GM18502 (cell line): ENCODE data around the gene RXRA.

Source experiments
- ATAC-seq: cut with Tn5 transposase; IDR thresholded peaks from one replicate; pipeline ENCODE4 v1.9.1; 2021; ENCODE audit warnings: mild to moderate bottlenecking; ENCODE audit not compliant: unreplicated experiment, poor library complexity

RXRA gene

DNA sequence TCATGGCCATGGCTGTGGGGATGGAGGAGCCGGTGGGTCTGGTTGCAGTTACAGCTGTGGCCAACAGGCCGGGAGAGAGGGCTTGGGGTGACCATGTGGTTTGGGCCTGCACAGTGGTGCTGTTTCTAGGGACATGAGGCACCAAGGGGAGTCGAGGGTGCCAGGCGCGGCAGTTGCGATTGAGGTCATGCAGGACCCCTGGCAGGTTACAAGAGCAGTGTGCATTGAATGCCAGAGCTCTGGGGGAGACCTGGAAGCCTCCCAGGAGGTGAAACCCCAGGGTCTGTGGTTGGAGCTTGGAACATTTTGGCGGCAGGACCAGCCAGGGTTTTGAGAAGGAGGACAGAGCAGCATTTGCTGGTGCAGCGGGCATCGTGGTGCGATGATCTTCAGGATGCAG, 21.7 kb downstream of the RXRA start:
- ATAC-seq = no peak

DNA sequence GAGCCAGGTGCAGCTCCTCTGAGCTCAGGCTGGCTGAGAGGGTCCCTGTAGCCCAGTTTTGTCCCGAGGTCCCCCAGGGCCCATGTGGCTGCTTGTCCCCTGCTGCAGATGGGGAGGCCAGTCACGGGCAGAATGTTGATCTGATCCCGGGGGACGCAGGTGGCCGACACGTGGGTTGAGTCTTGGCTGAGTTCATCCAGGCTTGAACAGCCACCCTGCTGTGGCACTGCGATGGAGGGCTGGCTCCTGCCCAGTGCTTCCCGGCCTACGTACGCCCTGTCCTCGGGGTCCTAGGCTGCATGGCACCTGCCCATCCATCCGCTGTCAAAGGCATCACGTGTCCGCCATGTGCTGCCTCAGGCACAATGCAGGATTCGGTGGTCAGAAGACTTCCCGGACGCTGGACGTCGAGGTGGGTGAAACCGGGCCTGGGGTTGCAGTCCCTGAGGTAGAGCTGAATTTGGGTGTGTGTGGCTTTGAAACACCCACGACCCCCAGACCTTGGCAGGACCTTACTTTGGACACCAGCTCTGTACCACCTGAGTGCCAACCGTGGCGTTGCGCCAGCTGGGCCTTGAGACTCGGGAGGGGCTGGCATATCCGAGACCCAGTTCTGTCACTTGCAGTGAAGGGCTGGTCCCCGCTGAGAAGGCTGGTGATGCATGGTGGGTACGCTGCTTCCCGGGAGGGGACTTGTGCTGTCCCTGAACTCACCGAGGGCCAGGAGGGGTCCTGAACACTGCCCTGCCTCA, 22.3 kb downstream of the RXRA start:
- no peak for ATAC-seq

DNA sequence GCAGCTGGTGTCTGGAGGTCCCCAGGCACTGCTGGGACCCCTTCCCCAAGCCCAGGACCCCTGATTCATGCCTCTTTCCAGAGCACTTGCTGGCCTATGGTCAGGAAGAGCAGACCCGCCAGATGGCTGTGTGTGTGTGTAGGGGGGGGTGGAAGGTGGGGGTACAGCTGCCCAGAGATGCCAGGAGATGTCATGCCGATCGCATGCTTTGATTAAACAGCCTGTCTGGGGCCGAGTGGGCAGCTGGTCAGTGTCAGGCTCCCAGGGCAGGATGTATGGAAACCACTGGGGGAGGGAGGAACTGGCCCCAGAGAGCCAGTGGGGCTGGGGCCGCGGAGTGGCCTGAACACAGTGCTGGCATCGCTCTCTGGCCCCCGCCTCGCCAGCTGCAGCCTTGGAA, 23.7 kb downstream of the RXRA start:
- ATAC-seq = no peak

DNA sequence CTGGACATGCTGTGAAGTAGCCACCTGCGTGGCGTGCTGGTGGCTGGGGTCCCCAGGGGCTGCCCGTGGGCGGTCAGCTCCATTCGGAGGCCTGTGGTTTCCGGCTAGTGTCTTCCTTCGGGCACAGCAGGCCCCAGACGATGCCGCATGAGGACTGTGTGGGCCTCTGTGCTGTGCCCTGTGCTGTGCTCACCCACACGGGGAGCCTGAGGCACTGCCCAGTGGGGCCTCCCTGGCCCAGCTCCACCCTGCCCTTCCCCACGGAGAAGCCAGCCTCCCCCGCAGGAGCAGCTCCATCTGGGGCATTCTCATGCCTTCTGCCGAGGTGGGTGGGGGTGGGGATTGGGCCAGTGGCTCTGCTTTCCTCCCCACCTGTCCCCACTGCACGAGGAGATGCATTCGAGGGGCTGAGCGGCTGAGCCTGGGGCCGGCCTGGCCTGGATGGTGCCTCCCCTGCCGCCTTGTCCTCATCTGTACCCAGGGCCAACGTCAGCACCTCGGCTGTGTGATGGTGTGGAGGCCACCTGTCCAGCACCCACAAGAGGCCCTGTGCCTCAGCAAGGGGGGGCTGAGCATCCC, 24.2 kb downstream of the RXRA start:
- ATAC-seq = no peak

DNA sequence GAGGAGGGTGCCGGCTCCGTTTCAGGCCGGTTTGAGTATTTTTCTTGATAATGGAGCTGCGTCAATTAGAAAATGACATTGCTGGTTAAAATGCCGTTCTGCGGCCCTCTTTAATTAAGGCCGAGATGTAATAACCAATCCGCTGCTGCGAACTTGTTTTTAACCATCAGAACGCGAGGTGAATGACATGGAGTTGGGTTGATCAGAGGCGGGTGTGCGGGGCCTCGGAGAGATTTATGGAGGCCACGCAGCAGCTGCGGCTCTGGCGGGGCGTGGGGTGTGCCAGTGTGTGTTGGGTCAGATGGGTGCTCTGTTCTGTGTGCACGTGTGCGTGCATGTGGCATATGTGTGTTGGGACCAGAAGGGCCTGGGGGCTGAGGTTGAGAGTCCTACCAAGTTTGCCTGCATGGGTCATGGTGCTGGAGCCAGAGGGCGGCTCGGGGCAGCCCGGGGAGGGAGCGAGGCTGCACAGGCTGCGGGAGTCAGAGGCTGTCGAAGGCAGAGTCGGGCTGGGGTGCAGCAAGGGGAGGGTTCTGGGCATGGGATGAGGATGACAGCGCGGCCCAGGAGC, 25.4 kb downstream of the RXRA start:
- ATAC-seq = no peak

DNA sequence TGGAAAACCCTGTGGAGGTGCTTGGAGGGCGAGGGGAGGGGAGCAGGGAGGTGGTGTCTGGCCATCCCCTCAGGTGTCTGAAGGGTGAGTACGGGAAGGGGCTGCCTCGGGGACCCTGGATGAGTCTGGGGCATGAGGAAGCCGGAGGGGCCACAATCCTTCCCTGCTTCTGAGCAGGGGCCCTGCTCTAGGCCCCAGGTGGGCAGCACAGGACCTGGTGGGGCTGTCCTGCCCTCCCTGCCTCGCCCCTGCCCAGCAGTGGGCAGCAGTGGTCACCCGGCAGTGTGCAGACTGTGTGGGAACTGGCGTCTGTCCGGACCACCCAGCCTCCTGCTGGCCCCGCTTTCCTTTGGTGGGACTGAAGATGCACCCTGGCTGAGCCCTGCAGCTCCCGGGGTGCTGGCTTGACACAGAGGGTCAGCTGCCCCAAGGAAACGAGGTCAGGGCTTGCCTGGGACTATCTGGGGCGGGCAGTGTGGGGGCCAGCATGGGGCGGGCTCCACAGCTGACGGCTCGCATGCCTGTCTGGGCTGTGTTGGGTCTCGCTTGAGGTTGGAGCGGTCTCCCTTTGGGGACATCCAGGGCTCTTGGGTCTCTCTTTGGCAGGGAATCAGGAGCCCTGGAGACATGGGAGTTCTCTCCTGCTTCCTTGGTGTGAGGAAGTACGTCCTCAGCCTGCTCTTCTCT, 26.1 kb downstream of the RXRA start:
- no peak for ATAC-seq

DNA sequence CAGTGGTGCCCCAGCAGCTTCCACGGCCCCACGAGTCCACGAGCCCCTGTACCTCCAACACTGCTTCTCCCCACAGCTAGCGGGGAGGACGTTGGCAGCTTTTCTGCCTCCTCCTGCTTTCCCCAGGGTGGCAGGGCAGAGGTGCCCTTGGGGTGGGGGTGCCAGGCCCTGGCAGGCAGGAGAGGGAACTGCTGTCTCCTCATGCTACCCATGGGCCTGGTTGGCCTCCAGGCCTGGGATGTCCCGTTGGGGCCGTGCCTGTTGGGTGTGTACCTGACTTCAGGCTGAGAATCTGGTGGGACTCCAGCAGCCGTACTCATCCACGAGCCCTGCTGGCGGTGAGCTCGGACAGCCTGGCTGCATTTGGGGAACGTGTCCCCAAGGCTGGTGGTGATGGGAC, 27.3 kb downstream of the RXRA start:
- no peak for ATAC-seq

DNA sequence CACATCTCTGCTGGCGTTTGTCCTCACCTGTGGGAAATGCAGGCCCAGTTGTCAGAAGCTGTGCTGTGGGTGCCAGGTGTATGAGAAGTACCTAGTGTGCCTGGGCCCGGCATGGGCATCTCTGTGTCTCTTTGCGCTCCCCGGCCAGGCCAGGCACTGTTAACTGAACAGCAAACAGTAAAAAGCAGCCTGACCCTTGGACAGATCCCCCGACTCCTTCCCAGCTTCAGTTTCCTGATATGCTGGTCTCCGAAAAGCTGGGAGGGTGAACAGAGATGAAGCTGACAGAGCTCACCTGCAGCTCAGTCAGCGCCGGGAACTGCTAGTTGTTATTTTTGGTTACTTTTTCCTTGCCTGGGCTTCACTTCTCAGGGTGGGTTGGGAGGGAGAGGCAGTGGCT, 28.9 kb downstream of the RXRA start:
- no peak for ATAC-seq

DNA sequence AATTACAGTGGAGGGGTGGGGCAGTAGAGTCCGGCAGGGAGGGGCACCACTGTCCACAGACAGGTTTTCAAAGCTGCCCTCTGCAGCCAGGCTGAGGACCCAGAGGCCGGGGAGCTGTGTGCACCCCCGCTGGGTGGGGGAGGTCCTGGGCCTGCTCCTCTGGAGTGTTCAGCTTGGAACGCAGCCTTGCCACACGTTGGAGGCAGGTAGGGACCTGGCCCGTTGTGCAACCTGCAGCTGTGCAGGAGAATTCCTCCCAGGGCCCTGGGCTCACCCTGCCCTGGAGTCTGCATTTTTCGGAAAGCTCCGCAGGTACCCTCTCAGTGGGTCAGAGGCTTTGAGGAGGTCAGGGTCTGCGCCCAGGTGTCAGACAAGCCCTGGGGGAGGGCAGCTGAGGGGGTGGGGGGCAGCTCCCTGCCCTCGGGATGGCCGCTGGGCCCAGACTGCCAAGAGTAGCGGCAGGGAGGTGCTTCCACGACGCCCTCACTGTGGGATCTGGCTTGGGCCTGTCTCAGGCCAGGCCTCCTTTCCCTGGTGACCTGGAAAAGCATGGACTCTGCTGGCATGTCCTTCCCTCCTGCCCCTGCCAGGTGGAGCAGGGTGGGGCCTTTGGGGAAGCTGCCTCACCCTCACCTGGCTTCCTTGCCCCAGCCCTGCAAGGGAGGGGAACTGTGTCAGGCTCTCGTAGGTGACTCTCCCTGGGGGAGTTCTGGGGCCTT, 29.5 kb downstream of the RXRA start:
- ATAC-seq = no peak

DNA sequence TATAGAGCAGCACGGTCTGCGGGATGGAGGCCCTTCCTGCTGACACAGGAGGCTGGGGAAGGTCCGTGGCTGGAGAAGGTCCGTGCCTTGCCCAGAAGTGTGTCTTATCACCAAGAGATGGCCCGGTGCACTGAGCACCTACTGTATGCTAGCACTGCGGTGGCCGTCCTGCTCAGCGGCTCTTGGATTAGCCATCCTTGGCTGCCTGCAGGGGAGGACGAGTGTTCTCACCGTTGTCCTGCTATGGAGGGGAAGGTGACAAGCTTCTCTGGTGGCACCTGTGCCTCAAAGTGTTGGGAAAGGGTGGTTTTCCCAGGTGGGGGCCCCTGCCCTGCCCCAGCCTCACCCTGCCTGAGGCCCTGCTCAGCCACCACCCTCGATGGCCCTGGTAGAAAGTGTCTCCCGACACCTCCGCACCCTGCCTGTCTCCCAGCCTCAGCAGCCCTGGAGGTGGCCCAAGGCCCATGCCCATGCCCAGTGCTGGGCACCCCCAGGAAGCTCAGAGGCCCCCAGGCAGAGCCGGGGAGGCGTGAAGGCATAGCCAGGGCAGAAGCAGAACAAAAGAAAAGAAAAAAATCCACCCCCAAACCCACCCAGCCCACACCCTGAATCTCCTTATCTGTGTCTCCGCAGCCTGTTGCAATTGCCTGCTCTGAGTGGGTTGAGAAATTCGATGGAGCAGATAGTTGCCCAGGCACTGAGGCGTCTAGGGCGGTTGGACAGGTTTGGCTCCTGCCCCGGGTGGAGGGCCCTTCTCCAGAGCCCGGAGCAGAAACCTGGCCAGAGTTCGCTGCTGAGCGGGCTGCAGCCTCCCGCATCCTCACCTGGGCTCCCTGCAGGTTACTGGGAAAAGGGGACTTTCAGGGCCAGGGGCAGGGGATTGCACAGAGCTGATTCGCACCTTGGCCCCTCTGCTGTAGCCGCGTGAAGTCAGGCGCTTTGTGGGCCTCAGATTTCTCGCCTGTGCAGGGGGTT, 30.5 kb downstream of the RXRA start:
- no peak for ATAC-seq

DNA sequence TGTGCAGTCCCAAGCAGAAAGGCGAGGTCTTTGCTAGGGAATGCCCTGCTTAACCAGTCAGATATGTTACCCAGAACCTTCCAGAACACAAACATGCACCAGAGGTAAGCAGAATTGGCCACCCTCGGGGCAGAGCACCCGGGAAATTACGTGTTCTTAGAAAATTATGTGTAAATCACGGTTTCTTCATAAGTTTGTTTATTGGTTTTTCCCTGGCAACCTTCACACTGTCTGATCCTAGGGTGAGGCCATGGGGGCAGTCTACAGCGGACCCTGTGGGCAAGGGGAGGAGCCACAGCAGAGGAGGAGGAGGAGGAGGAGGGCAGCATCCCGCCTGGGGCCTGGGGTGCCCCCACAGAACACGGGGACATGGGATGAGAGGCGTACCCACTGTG, 31.4 kb downstream of the RXRA start:
- no peak for ATAC-seq

DNA sequence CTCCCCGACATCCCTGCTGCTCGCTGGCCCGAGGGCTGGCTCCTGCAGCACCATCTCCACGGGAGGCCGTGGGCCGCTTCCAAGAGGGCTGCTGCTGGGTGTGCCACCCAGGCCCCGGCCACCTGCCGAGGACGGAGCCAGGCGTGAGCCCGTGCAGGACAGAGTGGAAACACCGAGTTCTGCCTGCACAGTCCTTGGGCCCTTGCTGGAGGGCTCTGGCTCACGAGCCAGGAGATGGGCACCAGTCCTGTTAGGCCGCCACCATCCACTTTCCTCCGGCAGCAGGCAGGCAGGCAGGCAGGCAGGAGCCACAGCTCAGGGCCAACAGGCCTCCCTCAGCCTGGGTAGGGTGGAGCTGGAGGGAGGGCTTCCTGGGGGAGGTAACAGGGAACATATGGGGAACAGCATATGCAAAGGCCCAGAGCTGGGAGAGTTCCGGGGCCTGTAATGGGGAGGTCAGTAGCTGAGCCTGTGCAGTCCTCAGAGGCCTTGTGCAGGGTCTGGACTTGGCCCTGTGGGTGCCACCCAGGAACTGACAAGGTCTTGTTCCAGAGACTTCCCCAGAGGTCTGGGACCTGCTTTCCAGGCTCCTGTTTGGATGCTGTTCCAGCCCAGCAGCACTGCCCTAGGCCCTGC, 31.9 kb downstream of the RXRA start:
- no peak for ATAC-seq

DNA sequence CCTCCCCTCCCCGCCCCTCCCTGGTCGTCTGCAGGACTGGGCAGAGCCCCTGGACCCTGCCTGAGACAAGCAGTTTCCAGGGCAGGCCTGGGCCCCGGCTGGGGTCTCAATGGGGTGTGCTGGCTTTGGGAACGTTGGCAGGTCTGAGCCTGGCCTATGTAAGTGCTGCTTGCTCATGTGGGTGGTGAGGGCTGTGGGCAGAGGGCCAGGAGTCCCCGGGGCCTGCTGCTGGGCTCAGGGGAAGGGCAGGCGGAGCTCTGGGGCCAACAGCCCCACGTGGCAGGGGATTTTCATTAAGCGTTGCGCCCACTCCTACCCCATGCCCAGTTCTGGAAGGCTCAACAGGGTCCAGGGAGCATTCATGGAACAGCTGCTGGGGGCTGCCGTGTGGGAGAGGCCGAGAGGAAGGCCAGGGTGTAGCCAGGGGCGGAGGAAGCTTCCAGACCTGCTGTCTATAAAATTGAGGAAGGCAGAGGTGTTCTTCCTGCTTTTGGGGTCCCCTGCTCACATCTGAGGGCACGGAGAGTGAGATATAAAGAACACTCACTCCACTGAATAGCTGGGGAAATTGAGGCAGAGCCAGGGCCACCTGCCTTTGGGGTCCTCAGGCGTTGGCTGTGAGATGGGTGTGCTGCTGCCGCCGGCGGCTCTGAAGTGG, 32.5 kb downstream of the RXRA start:
- no peak for ATAC-seq

DNA sequence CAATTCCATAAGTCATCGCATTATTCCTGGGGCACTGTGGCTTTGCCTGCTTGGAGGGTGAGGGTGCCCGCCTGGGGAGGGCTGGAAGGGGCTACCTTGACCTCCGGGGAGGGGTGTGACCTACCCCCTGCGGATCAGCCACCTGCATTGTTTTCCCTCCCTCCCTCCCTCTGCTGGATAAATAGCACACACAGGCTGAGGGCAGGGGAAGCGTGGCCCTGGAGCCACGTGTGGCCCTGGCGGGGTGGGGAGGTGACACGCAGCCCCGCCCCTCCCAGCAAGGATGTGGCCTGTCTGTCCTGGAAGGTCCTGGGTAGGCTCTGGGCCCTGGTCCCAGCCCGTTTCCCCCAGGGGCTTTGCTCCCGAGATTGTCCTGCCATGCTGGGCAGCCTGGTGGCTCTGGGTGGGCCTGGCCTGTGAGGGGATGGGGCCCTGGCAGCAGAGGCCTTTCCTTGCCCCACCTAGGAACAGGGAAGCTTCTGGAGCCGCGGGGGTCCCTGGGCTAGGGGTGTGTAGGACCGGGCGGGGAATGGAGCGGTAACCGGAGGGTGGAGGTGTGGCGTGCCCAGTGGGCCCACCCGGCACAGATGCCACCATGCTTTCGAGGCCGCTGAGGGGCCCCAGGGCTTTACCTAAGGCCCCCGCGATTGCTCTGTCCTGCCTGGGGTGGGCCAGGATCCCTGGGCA, 33.4 kb downstream of the RXRA start:
- ATAC-seq = no peak

DNA sequence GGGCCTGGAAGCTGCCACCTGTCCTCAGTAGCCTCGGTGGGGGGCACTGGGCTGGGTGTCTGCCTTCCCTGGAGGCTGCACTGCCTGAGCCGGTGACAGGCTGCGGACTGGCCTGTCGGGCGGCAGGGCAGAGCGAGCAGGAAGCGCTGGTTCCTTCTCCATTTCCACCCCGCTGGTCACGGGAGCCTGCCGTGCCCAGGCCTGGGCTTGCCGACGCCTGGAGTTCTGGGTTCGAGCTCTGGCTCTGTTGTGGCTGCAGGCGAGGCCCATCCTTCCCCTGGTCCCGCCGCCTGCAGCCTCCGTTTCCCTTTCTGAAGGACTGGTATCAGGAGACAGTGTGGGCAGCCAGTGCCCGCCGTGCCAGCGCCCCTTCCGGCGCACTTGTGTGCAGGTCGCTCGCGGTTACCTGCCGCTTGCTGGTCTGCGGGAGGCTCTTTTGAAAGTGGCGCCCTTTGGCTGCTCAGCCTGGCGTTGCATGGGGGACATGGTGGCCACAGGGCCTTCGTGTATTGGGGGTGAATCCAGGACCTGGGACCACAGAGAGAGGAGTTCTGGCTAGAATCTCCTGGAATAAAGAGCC, 34.0 kb downstream of the RXRA start:
- ATAC-seq = no peak

DNA sequence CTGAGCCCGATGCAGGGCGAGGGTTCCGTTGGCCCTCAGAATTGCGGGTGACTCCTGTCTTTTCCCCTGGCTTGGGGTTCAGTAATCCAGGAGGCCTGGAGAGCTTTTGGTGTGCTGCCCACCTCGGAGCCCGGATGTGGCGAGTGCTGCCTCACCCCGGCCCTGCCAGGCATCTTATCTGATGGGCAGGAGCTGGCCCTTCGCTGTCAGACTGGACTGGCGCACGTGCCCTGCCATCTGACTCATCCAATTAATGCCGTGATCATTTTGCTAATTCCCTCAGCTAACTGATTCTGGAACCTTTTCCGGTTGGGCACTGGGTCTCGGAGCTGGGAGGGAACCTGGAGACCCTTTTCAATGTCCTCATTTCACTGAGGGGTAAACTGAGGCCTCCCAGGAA, 34.6 kb downstream of the RXRA start:
- ATAC-seq = no peak

DNA sequence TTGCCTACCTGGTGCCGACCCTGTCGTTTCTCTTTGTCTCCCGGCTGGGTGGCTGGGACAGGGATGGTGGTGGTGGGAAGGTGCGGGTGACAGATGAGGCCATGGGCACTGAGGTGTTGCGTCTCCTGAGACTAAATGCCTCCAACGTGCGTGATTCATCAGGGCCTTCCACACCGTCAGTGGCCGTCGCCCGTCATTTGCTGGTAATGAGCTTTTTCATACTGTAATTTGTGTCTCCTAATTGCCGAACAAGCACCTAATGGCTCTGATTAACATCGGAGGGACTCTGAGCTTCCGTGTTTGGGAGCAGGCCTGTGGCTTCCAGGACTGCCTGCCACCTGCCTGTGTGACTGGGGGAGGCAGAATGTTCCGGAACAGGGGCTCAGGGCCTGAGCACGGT, 35.2 kb downstream of the RXRA start:
- ATAC-seq = no peak
